ENCODE results near the gene OR2W3.

The OR2W3 gene

DNA sequence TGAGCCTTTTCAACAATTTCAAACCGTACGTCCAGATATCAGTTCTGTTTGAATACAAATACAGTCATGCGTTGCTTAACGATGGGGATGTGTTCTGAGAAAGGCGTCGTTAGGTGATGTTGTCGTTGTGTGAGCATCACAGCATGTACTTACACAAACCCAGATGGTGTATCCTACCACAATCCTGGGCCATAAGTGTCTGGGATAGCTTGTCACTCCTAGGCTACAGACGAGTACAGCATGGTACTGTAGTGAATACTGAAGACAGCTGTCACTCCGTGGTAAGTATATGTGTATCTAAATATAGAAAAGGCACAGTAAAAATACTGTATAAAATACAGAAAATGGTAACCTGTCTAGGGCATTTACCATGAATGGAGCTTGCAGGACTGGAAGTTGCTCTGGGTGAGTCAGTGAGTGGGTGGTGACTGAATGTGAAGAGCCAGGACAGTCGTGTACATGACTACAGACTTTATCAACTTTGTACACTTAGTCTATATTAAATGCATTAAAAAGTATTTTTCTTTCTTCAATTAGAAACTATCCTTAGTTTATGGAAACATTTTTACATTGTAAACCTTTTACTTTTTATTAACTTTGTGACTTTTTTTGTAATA lies 10.5 kb upstream of the OR2W3 start:
- TF ChIP-seq, protein P1, sequence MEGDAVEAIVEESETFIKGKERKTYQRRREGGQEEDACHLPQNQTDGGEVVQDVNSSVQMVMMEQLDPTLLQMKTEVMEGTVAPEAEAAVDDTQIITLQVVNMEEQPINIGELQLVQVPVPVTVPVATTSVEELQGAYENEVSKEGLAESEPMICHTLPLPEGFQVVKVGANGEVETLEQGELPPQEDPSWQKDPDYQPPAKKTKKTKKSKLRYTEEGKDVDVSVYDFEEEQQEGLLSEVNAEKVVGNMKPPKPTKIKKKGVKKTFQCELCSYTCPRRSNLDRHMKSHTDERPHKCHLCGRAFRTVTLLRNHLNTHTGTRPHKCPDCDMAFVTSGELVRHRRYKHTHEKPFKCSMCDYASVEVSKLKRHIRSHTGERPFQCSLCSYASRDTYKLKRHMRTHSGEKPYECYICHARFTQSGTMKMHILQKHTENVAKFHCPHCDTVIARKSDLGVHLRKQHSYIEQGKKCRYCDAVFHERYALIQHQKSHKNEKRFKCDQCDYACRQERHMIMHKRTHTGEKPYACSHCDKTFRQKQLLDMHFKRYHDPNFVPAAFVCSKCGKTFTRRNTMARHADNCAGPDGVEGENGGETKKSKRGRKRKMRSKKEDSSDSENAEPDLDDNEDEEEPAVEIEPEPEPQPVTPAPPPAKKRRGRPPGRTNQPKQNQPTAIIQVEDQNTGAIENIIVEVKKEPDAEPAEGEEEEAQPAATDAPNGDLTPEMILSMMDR (IDR thresholded peaks at IDR 0.05; ENCODE audit: insufficient read depth, low read depth, low read length, missing control alignments): no peak
- H3K4me3 ChIP-seq (ENCODE audit: low read depth, low read length): no peak overlapping the region
- DNase-seq (ENCODE audit: low read depth): no peak

DNA sequence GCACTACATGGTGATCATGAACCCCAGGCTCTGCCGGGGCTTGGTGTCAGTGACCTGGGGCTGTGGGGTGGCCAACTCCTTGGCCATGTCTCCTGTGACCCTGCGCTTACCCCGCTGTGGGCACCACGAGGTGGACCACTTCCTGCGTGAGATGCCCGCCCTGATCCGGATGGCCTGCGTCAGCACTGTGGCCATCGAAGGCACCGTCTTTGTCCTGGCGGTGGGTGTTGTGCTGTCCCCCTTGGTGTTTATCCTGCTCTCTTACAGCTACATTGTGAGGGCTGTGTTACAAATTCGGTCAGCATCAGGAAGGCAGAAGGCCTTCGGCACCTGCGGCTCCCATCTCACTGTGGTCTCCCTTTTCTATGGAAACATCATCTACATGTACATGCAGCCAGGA lies 589 bp downstream of the OR2W3 start:
- H3K4me3 ChIP-seq (ENCODE audit: low read depth, low read length): no peak overlapping the region
- DNase-seq (ENCODE audit: low read depth): no peak
- TF ChIP-seq, protein P1 (IDR thresholded peaks at IDR 0.05; ENCODE audit: insufficient read depth, low read depth, low read length, missing control alignments): no peak

DNA sequence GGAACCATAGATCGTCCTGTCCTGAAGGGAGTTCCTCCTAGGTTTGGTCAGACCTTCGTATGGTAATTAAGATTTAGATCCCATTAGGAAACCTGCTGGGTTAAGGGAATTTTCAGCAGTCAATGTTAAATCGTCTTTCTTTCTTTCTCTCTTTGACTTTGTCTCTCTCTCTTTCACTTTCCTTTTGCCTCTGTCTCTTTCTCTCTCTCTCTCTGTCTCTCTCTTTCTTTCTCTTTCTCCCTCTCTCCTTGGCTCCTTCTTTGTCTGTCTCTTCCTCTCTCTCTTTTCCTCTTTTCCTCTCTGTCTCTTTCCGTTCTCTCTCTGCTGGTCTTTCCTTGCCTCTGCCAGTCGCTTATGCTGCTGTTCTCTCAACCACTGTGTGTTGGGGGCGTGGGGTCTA lies 8.7 kb downstream of the OR2W3 start:
- TF ChIP-seq, protein P1 (IDR thresholded peaks at IDR 0.05; ENCODE audit: insufficient read depth, low read depth, low read length, missing control alignments): no peak
- DNase-seq (ENCODE audit: low read depth): no peak
- H3K4me3 ChIP-seq (ENCODE audit: low read depth, low read length): no peak overlapping the region

DNA sequence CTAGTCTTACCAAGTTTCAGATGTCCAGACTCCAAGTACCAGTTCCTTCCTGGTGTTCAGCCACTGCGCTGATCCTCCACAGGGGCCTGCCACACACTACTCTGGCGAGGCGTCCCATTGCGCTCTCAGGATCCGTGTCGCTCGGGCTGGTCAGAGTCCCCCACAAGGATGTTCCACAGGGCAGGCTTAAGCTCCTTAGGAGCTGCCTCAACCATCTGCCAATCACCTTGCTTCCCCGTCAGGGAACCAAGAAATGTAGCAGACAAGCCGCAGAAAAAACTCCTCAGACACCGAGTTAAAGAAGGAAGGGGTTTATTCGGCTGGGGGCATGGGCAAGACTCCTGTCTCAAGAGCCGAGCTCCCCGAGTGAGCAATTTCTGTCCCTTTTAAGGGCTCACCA lies 9.8 kb downstream of the OR2W3 start:
- H3K4me3 ChIP-seq (ENCODE audit: low read depth, low read length): no peak overlapping the region
- TF ChIP-seq, protein P1 (IDR thresholded peaks at IDR 0.05; ENCODE audit: insufficient read depth, low read depth, low read length, missing control alignments): no peak
- DNase-seq (ENCODE audit: low read depth): no peak

DNA sequence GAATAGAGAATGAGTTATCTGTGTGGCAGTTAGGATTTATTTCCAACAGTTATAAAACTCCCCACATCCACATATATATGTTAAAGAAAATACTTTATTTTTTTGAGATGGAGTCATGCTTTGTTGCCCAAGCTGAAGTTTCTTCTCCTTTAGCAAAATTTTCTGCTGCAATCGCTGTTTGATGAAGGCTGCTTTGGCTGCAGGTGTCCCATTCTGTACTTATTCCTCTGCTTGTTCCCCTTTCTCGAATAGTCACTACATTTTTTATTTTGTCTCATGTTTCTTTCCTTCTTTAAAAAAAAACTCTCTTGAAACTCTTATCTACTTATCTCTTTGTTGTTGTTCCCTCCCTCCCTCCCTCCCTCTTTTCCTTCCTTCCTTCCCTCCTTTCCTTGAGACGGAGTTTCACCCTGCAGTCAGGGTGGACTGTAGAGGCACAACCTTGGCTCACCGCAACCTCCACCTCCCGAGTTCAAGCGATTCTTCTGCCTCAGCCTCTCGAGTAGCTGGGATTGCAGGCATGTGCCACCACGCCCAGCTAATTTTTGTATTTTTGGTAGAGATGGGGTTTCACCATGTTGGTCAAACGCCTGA lies 10.6 kb downstream of the OR2W3 start:
- H3K4me3 ChIP-seq (ENCODE audit: low read depth, low read length): no peak overlapping the region
- TF ChIP-seq, protein P1 (IDR thresholded peaks at IDR 0.05; ENCODE audit: insufficient read depth, low read depth, low read length, missing control alignments): no peak
- no peak for DNase-seq (ENCODE audit: low read depth)

DNA sequence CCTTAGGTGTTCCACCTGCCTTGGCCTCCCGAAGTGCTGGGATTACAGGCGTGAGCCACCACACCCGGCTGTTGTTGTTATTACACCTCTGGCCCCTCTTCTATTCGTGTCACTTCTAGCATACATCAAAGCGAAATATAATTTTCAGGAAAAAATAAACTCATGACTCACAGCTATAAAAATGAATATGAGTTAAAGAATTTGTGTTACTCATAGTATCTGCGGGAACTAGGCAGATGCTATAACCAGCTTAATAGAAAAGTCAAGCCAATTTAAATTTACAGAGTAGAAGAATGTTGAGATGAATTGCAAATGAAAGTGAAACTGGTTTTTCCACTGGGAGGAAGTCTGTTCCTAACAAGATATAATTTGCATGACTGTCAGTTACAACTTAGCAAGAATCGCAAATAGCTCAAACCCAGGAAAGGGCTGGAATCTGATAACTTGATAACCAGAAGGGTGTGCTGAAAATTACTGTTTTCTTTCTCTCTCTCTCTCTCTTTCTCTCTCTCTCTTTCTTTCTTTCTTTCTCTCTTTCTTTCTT lies 11.2 kb downstream of the OR2W3 start:
- H3K4me3 ChIP-seq (ENCODE audit: low read depth, low read length): no peak overlapping the region
- DNase-seq (ENCODE audit: low read depth): no peak

More for the DNA sequence above, 11.2 kb downstream of the OR2W3 start:
- TF ChIP-seq, protein P1 (IDR thresholded peaks at IDR 0.05; ENCODE audit: insufficient read depth, low read depth, low read length, missing control alignments): no peak

All from GM12865 (cell line).